ENCODE measurements around the gene KIF26B. TPM values are rescaled to one million over a fixed set of nuclear protein-coding genes. Genes with fewer than 3 reads are reported as not detected.
"Not testable (repeated sequence)": the region's sequence is repeated elsewhere in the genome, so short reads cannot be mapped to it uniquely, and the experiment has no call there.

Gene KIF26B
- total RNA-seq, 4 donors from 2014 or later: 0.20 to 0.79 (median 0.41) TPM; not detected in 1

DNA sequence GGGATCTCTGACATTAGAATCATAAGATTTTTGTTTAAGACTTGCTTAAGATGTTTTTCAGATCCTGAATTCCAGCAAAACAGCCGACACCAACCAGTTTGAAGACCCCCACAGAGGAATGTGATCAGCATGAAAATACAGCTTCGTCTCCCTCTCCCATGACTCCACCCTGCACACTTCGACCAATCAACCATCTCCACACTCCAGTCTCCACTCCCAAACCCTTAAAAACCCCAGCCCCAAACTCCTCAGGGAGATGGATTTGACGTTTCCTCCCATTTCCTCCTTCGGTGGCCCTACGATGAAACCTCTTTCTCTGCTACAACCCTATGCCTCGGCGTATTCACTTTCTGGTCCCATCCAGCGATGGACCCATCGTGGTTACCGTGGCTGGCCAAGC, 30.1 kb upstream of the KIF26B start:
- Histone ChIP-seq H3K36me3 (no peaks in the 10 kb centered on the region), H3K4me1 (no peaks in the 10 kb centered on the region), H3K27me3 (peaks cover 18% of the 10 kb centered on the region), H3K4me3 (no peak overlapping the region), H3K27ac (no peak overlapping the region), H3K9me3 (no peaks in the 10 kb centered on the region)
- WGBS, 2 donors (ENCODE audit: low coverage in 1 of 2): 83 to 88% methylated on average over 7 to 11 of the region's 11 CpGs
- intact Hi-C loops (cut with DNase I; ENCODE audit: low total_unique reads): no loop called here
- DNase-seq: no peak
- TF ChIP-seq EP300 (IDR thresholded peaks at IDR 0.05; ENCODE audit: low read depth) (no peak), CTCF (IDR thresholded peaks at IDR 0.05) (no peak), POLR2AphosphoS5 (IDR thresholded peaks at IDR 0.05) (no peak), POLR2A (IDR thresholded peaks at IDR 0.05) (no peak)
- in situ Hi-C loops (cut with MboI; ENCODE audit: low pct_ligation_motif_present in 1 of 4, low pct_unique_long_range_greater_than_20kb in 1 of 4, low sequenced_read_pairs in 3 of 4): loop anchor here in 2 of 4 donors (25.0 kb wide), 2 partner anchors 1163 to 1363 kb away; no protein-coding TSS in a partner anchor

GRCh38 chr1:245126530-245126929, 28.3 kb upstream of the KIF26B start:
- TF ChIP-seq CTCF (IDR thresholded peaks at IDR 0.05) (no peak), POLR2AphosphoS5 (IDR thresholded peaks at IDR 0.05) (no peak), POLR2A (IDR thresholded peaks at IDR 0.05) (no peak), EP300 (IDR thresholded peaks at IDR 0.05; ENCODE audit: low read depth) (no peak)

DNA sequence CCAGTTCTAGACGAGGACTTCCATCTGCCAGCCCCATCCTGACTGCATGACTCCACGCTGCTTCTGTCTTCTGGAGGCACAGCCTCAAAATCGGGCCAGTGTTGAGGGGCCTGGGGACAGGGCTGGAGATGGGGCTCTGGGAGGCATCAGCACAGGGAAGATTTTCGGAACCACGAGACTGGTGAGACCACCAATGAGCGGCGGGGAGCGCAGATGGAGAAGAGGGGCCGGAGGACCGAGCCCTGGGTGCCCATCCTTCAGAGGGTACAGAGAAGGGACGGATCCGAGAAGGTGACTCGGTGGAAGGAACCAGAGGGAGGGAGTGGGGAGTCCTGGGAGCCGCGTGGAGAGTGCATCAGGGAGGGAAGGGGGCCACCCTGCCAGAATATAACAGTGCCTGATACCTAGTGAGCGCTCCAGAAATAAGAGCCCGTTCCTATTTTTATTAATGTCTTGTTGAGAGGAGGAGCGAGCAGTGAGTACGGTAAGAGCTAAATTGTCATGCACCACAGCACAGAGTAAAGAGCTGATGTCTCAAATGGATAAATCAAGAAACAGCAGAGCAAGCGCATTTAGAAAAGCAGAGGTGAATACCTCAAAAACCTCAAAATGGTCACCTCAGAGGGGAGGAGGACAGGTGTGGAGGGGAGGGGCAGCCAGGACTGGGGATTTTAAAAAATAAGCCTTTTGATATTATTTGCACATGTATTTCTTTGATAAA, 26.2 kb upstream of the KIF26B start:
- Histone ChIP-seq H3K27ac (no peak overlapping the region), H3K9me3 (no peaks in the 10 kb centered on the region), H3K4me3 (no peak overlapping the region), H3K4me1 (no peaks in the 10 kb centered on the region), H3K36me3 (no peaks in the 10 kb centered on the region), H3K27me3 (peaks cover 35% of the 10 kb centered on the region)
- in situ Hi-C loops (cut with MboI; ENCODE audit: low pct_ligation_motif_present in 1 of 4, low pct_unique_long_range_greater_than_20kb in 1 of 4, low sequenced_read_pairs in 3 of 4) (loop anchor here in 2 of 4 donors (25.0 kb wide), 2 partner anchors 1159 to 1359 kb away; no protein-coding TSS in a partner anchor), intact Hi-C loops (cut with DNase I; ENCODE audit: low total_unique reads) (no loop called here)
- DNase-seq: no peak
- 81 to 85% methylated on average over 11 to 20 of the region's 20 CpGs for WGBS, 2 donors (ENCODE audit: low coverage in 1 of 2)
- no peak for TF ChIP-seq POLR2A (IDR thresholded peaks at IDR 0.05)
- no peak for TF ChIP-seq EP300 (IDR thresholded peaks at IDR 0.05; ENCODE audit: low read depth)
- no peak for TF ChIP-seq POLR2AphosphoS5 (IDR thresholded peaks at IDR 0.05)
- no peak for TF ChIP-seq CTCF (IDR thresholded peaks at IDR 0.05)

More at GRCh38 chr1:245126530-245126929, 28.3 kb upstream of the KIF26B start:
- in situ Hi-C loops (cut with MboI; ENCODE audit: low pct_ligation_motif_present in 1 of 4, low pct_unique_long_range_greater_than_20kb in 1 of 4, low sequenced_read_pairs in 3 of 4): loop anchor here in 2 of 4 donors (25.0 kb wide), 2 partner anchors 1161 to 1361 kb away; no protein-coding TSS in a partner anchor
- no peak overlapping the region for H3K27ac ChIP-seq
- WGBS, 2 donors (ENCODE audit: low coverage in 1 of 2): 70 to 78% methylated on average over 4 to 5 of the region's 5 CpGs
- H3K4me1 ChIP-seq: no peaks in the 10 kb centered on the region
- no peaks in the 10 kb centered on the region for H3K36me3 ChIP-seq
- no peak for DNase-seq
- H3K4me3 ChIP-seq: no peak overlapping the region
- H3K9me3 ChIP-seq: no peaks in the 10 kb centered on the region
- peaks cover 29% of the 10 kb centered on the region for H3K27me3 ChIP-seq
- intact Hi-C loops (cut with DNase I; ENCODE audit: low total_unique reads): no loop called here

GRCh38 chr1:245129319-245130240, 25.2 kb upstream of the KIF26B start:
- no peak overlapping the region for H3K27ac ChIP-seq
- no peaks in the 10 kb centered on the region for H3K9me3 ChIP-seq
- no peak for DNase-seq
- H3K36me3 ChIP-seq: no peaks in the 10 kb centered on the region
- no peak for TF ChIP-seq POLR2A (IDR thresholded peaks at IDR 0.05)
- no peak for TF ChIP-seq CTCF (IDR thresholded peaks at IDR 0.05)
- no peak for TF ChIP-seq POLR2AphosphoS5 (IDR thresholded peaks at IDR 0.05)
- TF ChIP-seq EP300 (IDR thresholded peaks at IDR 0.05; ENCODE audit: low read depth): no peak
- 34 to 48% methylated on average over 9 to 19 of the region's 19 CpGs for WGBS, 2 donors (ENCODE audit: low coverage in 1 of 2)
- H3K4me1 ChIP-seq: no peaks in the 10 kb centered on the region
- no peak overlapping the region for H3K4me3 ChIP-seq
- intact Hi-C loops (cut with DNase I; ENCODE audit: low total_unique reads) (no loop called here), in situ Hi-C loops (cut with MboI; ENCODE audit: low pct_ligation_motif_present in 1 of 4, low pct_unique_long_range_greater_than_20kb in 1 of 4, low sequenced_read_pairs in 3 of 4) (loop anchor here in 2 of 4 donors (25.0 kb wide), 2 partner anchors 1158 to 1358 kb away; no protein-coding TSS in a partner anchor)
- H3K27me3 ChIP-seq: peaks cover 35% of the 10 kb centered on the region

DNA sequence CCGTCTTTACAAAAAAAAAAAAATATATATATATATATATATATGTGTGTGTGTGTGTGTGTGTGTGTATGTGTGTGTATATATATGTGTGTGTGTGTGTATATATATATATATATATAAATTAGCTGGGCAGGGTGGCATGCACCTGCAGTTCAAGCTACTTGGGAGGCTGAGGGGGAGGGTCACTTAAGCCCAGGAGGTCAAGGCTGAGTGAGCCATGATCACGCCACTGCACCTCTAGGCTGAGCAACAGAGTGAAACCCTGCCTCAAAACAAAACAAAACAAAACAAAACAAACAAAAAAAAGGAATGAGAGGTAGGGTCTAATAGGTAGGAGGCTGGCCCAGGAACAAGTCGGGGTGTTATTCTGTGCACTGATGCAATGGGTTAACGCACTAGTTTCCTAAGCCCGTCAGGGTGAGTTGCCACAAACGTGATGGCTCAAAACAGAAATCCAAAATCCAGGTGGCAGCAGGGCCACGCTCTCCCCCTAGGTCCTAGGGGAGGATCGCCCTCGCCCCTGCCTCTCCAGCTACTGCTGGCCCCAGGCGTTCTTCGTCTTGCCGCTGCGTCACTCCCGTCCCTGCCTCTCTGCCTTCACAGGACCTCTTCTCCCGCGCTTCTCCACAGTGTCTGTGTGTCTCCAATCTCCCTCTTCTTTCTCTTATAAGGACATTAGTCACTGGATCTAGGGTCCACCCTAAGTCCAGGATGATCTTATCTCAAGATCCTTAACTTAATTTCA, 24.3 kb upstream of the KIF26B start:
- H3K4me3 ChIP-seq; intact Hi-C loops (cut with DNase I; ENCODE audit: low total_unique reads); DNase-seq; H3K9me3 ChIP-seq; H3K27ac ChIP-seq; H3K36me3 ChIP-seq; H3K4me1 ChIP-seq: not testable (repeated sequence)
- WGBS, 2 donors (ENCODE audit: low coverage in 1 of 2): 45 to 60% methylated on average over 11 to 16 of the region's 16 CpGs
- H3K27me3 ChIP-seq: peaks cover 35% of the 10 kb centered on the region
- in situ Hi-C loops (cut with MboI; ENCODE audit: low pct_ligation_motif_present in 1 of 4, low pct_unique_long_range_greater_than_20kb in 1 of 4, low sequenced_read_pairs in 3 of 4): loop anchor here in 2 of 4 donors (25.0 kb wide), 2 partner anchors 1157 to 1357 kb away; no protein-coding TSS in a partner anchor

Measured in transverse colon (tissue), 4 donors.